Gastrocnemius medialis (tissue), 4 donors: ENCODE measurements around the gene FFAR1.

Experiments used
- POLR2A ChIP-seq, 2 donors: fragments of 450-650 bp; IDR thresholded peaks; one replicate each; pipeline ENCODE4 v1.6.1; 2017; ENCODE audit warnings: antibody characterized with exemption in 2 of 2, mild to moderate bottlenecking in 2 of 2, moderate library complexity in 2 of 2
- TF ChIP-seq, protein P1 (sequence below), 5 experiments: fragments of 450-650 bp in 3 of 5; fragments of 200-600 bp in 2 of 5; sonication (generic) in 2 of 5; IDR thresholded peaks in 4 of 5; conservative IDR thresholded peaks in 1 of 5; 1 replicate in 4 of 5; 2 replicates in 1 of 5; pipeline ENCODE4 v1.5.1; 2016 to 2019; ENCODE audit warnings: antibody characterized with exemption in 5 of 5, mild to moderate bottlenecking in 3 of 5, moderate library complexity in 3 of 5

DNA sequence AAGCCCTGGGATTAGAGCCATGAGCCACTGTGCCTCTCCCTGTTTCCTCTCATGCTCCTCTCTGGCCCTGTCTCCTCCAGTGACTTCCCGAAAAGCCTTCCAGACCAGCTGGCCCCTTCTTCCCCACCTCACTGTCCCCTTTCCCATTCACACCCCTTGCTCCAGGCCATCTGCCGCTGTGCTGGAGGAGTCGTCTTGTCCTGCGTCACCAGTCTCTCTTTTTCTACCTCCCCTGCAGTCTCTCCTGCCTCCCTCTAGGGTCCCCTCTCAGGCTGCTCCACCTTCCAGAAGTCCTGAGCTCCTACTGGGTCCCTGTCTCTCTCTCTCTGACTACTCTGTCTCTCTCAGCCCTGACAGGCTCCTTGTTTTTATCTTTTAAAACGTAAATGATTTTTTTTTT, 5.3 kb upstream of the FFAR1 start:
- TF ChIP-seq, protein P1, sequence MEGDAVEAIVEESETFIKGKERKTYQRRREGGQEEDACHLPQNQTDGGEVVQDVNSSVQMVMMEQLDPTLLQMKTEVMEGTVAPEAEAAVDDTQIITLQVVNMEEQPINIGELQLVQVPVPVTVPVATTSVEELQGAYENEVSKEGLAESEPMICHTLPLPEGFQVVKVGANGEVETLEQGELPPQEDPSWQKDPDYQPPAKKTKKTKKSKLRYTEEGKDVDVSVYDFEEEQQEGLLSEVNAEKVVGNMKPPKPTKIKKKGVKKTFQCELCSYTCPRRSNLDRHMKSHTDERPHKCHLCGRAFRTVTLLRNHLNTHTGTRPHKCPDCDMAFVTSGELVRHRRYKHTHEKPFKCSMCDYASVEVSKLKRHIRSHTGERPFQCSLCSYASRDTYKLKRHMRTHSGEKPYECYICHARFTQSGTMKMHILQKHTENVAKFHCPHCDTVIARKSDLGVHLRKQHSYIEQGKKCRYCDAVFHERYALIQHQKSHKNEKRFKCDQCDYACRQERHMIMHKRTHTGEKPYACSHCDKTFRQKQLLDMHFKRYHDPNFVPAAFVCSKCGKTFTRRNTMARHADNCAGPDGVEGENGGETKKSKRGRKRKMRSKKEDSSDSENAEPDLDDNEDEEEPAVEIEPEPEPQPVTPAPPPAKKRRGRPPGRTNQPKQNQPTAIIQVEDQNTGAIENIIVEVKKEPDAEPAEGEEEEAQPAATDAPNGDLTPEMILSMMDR (IDR thresholded peaks at IDR 0.05 in 4 of 5, conservative IDR thresholded peaks at IDR 0.05 in 1 of 5): no peak
- TF ChIP-seq POLR2A (IDR thresholded peaks at IDR 0.05): no peak
